Measurements from ENCODE around the gene NAGS. TPM values are rescaled to one million over a fixed set of nuclear protein-coding genes. Genes with fewer than 3 reads are reported as not detected.
"Not testable (repeated sequence)": the region's sequence is repeated elsewhere in the genome, so short reads cannot be mapped to it uniquely, and the experiment has no call there.

NAGS gene
- total RNA-seq, 1 donor from 2014 or later = 0.54 TPM

GRCh38 chr17:43979671-43980070 is 24.8 kb upstream of the NAGS start:
- intact Hi-C loops (cut with DNase I) = no loop called here
- ATAC-seq (ENCODE audit: poor library complexity) (no peak), DNase-seq (peak; percentile 7)

GRCh38 chr17:43982171-43982570 is 22.3 kb upstream of the NAGS start:
- intact Hi-C loops (cut with DNase I) = no loop called here
- no peak for ATAC-seq (ENCODE audit: poor library complexity)

DNA sequence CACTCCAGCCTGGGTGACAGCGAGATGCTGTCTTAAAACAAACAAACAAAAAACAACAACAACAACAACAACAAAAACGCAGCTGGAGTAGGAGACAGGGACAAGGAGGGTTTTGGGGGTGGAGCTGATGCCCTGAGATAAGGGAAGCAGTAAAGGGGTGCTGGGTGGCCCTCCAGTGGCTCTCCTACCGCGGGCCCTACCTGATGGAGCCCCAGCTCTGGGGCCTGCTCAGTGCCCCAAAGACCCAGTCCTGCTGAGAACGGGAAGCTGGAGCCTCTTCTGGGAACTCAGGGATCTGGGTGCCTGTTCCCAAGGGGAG is 21.3 kb upstream of the NAGS start:
- DNase-seq (no peak), ATAC-seq (ENCODE audit: poor library complexity) (no peak)
- intact Hi-C loops (cut with DNase I) = no loop called here

More at GRCh38 chr17:43982171-43982570, 22.3 kb upstream of the NAGS start:
- no peak for DNase-seq

DNA sequence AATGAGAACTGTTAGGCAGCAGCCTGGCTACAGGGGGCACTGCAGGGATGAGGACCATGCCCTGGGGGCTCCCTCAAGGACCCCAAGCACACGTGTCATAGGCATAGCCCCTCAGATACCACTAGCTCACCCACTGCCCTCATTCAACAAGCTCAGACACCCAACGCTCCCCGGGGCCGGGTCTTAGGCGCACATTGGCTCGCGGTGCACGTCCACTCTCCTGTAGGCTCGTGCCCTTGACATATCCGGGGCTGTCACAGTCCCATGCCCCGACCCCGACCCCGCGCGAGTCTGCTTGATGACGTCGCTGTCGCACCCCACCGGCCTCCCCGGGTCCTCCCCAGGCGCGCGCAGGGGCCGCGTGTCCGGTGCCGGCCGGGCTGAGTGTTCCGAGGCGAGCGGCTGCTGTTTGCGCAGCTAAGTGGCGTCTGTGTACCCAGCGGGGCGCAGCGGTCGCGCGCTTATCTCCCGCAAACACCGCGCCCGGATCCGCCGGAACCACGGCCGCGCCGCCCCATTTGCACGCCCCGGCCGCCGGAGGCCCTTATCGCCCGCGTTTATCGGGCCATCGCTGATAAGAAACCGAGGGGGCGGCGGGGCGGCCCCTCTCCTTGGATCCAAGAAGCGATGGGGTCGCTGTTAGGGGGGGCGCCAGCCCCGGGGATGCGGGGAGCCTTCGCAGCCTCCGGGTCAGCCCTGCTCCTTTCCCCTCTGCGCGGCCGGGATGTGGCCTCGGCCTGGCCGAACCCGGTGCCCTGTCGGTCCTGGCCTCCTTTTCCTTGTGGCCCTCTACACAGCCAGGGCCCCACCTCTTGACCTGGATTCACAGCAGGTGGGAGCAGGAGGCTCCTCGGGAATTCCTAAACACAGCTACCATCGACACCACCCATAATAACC is 20.7 kb upstream of the NAGS start:
- ATAC-seq (ENCODE audit: poor library complexity) = peak; percentile 60

DNA sequence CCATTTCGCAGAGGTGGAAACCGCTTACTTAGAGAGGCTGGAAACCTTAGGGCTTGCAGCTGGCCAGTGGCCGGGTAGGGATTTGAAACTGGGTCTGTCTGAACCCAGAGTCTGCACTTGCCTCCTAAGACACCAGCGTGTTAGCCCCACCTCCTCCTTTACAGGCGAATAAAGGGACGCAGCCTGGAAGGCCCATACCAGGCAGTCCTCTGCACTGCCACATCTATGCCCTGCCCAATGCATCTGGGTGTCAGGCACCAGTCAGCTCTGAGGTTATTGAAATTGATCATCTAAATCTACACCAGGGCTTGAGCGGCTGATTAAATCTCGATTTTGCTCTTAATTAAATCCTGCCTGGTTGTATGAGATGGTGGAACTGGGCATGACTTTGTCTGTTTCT is 19.9 kb upstream of the NAGS start:
- no peak for DNase-seq
- no peak for ATAC-seq (ENCODE audit: poor library complexity)
- intact Hi-C loops (cut with DNase I) = no loop called here

More for the DNA sequence above, 20.7 kb upstream of the NAGS start:
- intact Hi-C loops (cut with DNase I) = no loop called here
- DNase-seq = peak; percentile 44

DNA sequence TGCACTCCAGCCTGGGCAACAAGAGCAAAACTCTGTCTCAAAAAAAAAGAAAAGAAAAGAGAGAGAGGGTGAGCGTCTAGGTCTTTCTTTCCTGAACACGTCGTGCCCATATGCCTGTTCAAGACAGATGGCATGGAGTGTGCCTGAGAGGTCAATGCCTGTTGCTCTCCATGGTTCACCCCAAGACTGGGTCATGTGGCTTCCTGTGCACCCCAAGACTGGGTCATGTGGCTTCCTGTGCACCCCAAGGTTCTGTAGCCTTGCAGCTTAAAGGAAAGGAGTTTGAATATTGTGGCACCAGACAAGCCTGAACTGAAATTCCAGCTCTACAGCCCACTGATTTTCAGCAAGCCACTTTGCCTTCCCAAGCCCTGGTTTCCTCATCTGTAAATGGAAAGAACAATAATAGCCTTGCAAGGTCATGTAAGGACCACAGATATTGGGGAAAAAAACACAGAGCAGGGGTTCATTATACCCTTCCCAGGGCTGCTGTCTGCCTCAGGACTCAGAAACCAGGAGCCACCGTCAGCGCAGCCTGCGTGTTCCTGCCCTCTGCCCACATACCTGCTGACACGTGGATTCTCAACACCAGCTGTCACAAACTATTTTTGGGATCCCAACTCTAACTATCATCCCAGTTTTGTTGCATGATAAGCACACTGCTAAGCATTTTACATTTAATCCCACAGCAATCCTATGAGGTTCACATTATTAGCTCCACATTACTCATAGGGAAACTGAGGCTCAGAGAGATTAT is 18.0 kb upstream of the NAGS start:
- intact Hi-C loops (cut with DNase I) = no loop called here
- DNase-seq (no peak), ATAC-seq (ENCODE audit: poor library complexity) (peak; percentile 60)

- intact Hi-C loops (cut with DNase I) = no loop called here
- peak; percentile 67 for ATAC-seq (ENCODE audit: poor library complexity)
- peak; percentile 20 for DNase-seq
Observed at GRCh38 chr17:43987131-43988021, 17.0 kb upstream of the NAGS start.

DNA sequence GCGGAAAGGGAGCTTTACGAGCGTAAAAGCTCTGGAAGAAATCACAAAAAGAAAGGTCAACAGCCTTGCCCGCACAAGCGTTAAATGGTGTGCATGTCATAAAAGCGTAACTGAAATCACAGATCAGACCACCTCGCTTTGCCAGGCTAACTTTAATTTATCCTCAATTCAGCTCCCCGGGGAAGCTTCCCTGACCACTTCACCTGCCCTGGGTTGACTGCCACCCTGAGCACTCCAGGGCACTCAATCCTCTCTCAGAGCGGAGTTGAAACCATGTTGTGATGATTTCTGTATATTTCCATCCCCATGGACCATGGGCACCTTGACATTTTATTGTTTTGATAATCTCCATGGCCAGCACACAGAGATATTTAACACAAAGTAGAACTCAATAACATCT is 16.1 kb upstream of the NAGS start:
- intact Hi-C loops (cut with DNase I) = no loop called here
- ATAC-seq (ENCODE audit: poor library complexity) (no peak), DNase-seq (no peak)

GRCh38 chr17:43992641-43993040 is 11.8 kb upstream of the NAGS start:
- ATAC-seq (ENCODE audit: poor library complexity) (no peak), DNase-seq (no peak)
- intact Hi-C loops (cut with DNase I) = loop anchor here (5.0 kb wide), 1 partner anchor 50 kb away; the partner anchor contains the start of gene PPY

DNA sequence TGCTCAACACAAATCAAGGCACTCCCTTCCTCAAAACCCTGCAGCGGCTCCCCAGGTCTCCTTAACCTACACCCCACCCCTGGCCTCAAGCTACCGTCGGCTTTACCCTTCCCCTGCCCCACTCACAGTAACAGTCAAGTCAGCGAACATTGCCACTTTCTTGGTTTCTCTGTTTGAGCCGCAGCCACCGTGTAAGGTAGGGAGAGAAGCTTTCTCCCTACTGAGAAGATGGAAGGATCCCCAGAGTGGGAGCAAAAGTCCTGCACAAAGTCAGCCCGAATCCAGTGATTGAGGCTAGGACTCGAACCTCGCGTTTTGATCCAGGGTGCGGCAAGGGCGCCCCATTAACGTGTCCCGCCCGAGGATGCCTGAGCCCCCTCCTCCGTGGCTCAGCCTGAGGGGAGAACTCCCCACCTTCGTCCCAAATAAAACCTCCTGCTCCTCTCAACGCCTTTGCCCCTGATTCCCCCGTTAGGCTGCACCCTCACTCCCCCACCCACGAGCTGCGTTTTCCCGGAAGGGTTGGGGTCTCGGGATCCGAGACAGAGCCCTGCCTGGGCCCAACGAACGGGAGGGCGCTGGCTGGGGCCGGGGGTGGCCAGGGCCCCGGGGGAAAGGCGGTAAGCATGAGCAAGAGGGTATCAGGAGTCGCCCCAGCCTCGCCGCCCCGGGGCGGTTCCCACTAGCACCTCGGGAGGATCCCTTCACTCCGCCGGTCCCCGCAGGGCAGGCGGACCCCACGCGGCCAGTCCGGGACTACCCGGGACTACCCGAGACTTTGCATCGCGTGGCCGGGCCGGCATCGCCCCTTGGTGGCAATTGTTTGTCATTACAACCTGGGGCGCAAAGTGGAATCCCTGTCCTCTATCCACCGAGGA is 9.9 kb upstream of the NAGS start:
- peak; percentile 94 for ATAC-seq (ENCODE audit: poor library complexity)
- intact Hi-C loops (cut with DNase I) = loop anchor here (5.0 kb wide), 1 partner anchor 52 kb away; the partner anchor contains the start of gene PPY
- DNase-seq = peak; percentile 71

DNA sequence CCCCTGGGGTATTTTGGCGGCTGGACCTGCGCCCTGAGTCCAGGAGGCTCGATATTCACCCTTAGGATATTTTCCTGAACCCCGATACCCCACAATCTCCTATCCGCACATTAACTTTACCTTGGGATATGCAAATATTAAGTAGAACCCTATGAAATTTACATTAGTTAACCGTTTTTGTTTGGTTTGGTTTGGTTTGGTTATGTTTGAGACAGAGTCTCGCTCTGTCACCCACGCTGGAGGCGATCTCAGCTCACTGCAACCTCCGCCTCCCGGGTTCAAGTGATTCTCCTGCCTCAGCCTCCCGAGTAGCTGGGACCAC is 9.3 kb upstream of the NAGS start:
- DNase-seq (no peak), ATAC-seq (ENCODE audit: poor library complexity) (no peak)
- intact Hi-C loops (cut with DNase I) = no loop called here

DNA sequence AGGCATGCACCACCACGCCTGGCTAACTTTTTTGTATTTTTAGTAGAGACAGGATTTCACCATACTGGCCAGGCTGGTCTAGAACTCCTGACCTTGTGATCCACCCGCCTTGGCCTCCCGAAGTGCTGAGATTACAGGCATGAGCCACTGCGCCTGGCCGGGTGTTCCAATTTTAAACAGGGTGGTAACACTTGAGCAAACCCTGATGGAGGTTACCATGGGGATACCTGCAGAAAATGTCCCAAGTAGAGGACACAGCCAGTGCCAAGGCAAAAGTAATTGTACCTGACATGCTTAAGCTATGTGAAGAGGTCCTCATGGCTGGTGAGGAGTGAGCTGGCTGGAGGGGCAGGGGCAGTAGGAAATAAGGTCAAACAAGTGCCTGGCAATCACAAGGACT is 7.2 kb upstream of the NAGS start:
- ATAC-seq (ENCODE audit: poor library complexity); DNase-seq; intact Hi-C loops (cut with DNase I): not testable (repeated sequence)

DNA sequence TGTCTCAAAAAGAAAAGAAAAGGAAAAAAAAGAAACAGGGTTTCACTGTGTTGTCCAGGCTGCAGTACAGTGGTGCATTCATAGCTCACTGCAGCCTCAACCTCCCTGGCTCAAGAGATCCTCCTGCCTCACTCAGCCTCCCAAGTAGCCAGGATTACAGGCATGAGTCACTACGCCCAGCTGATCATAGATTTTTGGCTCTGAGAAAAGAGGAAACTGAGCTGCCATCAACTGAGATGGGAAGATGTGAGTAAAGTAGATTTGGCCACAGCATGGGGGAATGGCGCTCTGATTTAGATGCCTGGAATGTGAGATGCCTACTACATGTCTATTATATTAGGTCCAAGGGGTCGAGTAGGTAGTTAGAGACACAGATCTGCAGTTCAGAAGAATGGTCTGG is 5.9 kb upstream of the NAGS start:
- DNase-seq (no peak), ATAC-seq (ENCODE audit: poor library complexity) (no peak)
- intact Hi-C loops (cut with DNase I) = no loop called here

DNA sequence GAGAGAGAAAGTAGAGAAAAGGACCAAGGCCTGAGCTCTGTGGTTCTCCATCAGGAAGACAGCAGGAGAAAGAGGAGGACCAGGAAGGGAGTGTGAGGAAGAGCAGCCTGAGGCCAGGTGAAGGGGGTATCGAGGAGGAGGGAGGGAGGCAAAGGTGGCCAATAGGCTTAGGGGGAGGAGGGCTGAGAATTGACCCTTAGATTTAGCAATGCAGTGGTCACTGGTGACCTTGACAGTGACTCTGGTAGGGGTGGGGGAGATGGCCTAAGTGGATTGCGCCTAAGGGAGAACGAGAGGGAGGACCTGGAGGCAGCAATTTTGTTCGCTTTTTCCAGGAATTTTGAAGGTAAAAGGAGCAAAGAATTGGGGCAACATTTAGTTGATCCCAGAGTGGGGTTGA is 5.4 kb upstream of the NAGS start:
- no peak for ATAC-seq (ENCODE audit: poor library complexity)
- intact Hi-C loops (cut with DNase I) = no loop called here

DNA sequence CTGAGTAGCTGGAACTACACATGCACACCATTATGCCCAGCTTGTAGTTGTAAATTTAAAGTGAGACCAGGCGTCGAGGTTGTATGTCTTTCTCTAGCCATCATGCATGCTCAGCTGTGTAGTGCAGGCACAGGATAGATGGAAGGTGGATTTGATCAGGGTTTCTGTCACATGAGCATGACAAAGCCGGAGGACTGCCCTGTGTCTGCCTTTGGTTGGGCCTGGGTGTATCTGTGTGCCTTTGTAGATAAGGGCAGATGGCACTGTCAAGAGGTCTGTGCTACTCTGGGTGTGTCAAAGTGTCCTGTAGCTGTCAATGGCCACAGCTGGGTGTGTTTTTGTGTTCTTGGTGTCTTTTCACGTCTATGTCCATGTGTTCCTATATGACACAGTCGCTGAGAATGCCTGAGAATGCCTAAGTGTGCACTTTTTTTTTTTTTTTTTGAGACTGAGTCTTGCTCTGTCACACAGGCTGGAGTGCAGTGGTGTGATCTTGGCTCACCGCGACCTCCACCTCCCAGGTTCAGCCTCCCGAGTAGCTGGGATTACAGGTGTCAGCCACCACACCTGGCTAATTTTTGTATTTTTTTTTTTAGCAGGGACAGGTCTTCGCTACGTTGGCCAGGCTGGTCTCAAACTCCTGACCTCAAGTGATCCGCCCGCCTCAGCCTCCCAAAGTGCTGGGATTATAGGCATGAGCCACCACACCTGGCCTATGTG is 4.1 kb upstream of the NAGS start:
- DNase-seq = no peak
- no peak for ATAC-seq (ENCODE audit: poor library complexity)
- intact Hi-C loops (cut with DNase I) = no loop called here

More for the DNA sequence above, 5.4 kb upstream of the NAGS start:
- DNase-seq = no peak

DNA sequence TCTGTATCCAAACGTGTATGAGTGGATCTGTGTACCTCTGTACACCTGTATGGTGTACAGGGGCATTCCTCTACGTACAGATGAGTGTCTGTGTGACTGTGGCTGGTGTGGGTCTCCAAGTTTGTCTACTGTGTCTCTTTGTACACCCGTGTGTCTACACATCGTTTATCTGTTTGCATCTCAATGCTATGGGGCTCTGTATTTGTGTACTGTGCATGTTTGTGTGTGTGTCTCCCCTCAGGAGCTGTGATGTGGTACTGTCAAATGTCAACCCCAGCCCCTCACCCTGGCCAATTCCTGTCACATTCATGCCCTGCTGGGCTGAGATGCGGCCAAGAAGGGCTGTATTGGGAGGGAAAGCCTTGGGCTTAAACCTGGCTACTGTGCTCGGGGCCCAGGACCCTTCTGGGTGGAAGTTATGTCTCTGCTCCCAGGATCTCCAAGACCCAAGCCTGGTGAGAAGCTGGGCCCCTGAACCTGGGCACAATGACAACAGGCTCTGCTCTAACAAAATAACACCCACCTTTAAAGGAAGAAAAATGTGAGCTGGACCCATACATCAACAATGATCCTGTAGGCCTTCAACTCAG is 3.5 kb upstream of the NAGS start:
- no peak for DNase-seq
- intact Hi-C loops (cut with DNase I) = no loop called here
- no peak for ATAC-seq (ENCODE audit: poor library complexity)

DNA sequence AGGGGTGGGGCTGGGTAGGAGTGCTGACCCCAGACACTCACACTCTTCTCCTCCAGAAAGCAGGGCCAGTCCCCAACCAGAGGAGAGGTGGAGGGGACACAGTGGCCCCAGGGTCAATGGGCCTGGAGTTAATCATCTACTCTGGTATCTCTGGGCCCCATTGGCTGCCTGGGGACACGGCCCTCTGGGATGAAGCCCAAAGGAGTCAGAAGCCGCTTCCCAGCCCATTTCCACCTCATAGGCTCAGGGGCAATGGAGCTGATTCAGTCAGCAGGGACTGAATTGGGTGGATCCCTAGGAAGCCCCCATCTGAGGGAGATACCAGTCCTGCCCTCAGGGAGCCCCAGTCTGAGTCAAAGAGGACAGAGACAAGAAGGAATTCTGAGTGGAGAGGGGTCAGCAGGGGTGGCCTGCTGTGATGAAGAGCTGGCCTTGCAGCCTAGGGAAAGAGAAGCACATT is 2.9 kb upstream of the NAGS start:
- intact Hi-C loops (cut with DNase I) = no loop called here
- ATAC-seq (ENCODE audit: poor library complexity) (no peak), DNase-seq (no peak)
